A172 (cell line): ENCODE measurements around the gene TRIM23. TPM values are rescaled to one million over a fixed set of nuclear protein-coding genes. Genes with fewer than 3 reads are reported as not detected.

ENCODE experiments used
- DNase-seq: peaks from one replicate; pipeline ENCODE4 v3.0.0-alpha.2; 2015; ENCODE audit warnings: low spot score
- total RNA-seq: library from RNA; depleted of rRNA; stranded (reverse); fragments of >200 nt; shearing (Covaris generic); gene quantifications from 2 replicates; pipeline ENCODE4 v1.2.3, GENCODE V29; 2014; rRNA removed

Gene TRIM23
- total RNA-seq, 1 experiment from 2014 or later: 22.1 TPM

GRCh38 chr5:65566505-65566904 is 57.6 kb downstream of the TRIM23 start:
- no peak for DNase-seq

GRCh38 chr5:65563777-65564176 is 60.4 kb downstream of the TRIM23 start:
- DNase-seq: peak; percentile 6

- peak; percentile 96 for DNase-seq
Measured at GRCh38 chr5:65562731-65563701, 61.1 kb downstream of the TRIM23 start, which contains the start of the genes CENPK and PPWD1. CENPK (minus strand) TSS chr5:65563168; CDS start chr5:65554907, 8,261 bp downstream. PPWD1 (plus strand) TSS chr5:65563296; CDS start chr5:65563311, 15 bp downstream.

- no peak for DNase-seq
Measured at GRCh38 chr5:65556718-65557117, 67.4 kb downstream of the TRIM23 start.

- no peak for DNase-seq
Measured at GRCh38 chr5:65556181-65556580, 68.0 kb downstream of the TRIM23 start.

- DNase-seq: peak; percentile 21
Measured at GRCh38 chr5:65555287-65555686, 68.8 kb downstream of the TRIM23 start.

GRCh38 chr5:65553941-65554340 is 70.2 kb downstream of the TRIM23 start:
- DNase-seq: no peak

- DNase-seq: no peak
Measured at GRCh38 chr5:65548281-65548680, 75.9 kb downstream of the TRIM23 start.

GRCh38 chr5:65546141-65546540 is 78.0 kb downstream of the TRIM23 start:
- DNase-seq: no peak

GRCh38 chr5:65544473-65544872 is 79.7 kb downstream of the TRIM23 start:
- DNase-seq: no peak

- peak; percentile 70 for DNase-seq
Measured at GRCh38 chr5:65539827-65540226, 84.3 kb downstream of the TRIM23 start.

Other genes with a start within 250 kb of the TRIM23 start
- 15.9 and 21.1 TPM in 2 replicates for gene ADAMTS6, start 142.4 kb downstream of the TRIM23 start, total RNA-seq
- 97.1 and 109 TPM in 2 replicates for gene CENPK, start 61.2 kb downstream of the TRIM23 start, total RNA-seq
- 35.4 and 47.1 TPM in 2 replicates for gene PPWD1, start 61.0 kb downstream of the TRIM23 start, total RNA-seq
- 9.0 and 11.4 TPM in 2 replicates for gene SHLD3, start 694 bp upstream of the TRIM23 start, total RNA-seq
- gene TRAPPC13, start 694 bp upstream of the TRIM23 start, total RNA-seq: 45.8 and 52.1 TPM in 2 replicates
- gene SGTB, start 97.8 kb upstream of the TRIM23 start, total RNA-seq: 17.7 and 20.2 TPM in 2 replicates
- 48.9 and 54.7 TPM in 2 replicates for gene NLN, start 97.9 kb upstream of the TRIM23 start, total RNA-seq